Psoas muscle (tissue), 8 donors: ENCODE data around the gene GPR183. TPM values are rescaled to one million over a fixed set of nuclear protein-coding genes. Genes with fewer than 3 reads are reported as not detected.
A peak's percentile ranks its signal among the peaks of the same experiment; 100 is the strongest.

Source experiments
- ATAC-seq, 4 donors: fragments of 200-7000 bp; cut with Tn5 transposase; one replicate each; pipeline ENCODE4 v1.9.1; 2020; ENCODE audit warnings: moderate library complexity in 3 of 4, mild to moderate bottlenecking in 2 of 4
- DNase-seq, 2 donors: peaks; one replicate each; pipeline ENCODE4 v3.0.0-alpha.2; 2020
- H3K27ac ChIP-seq: fragments of 200-600 bp; one replicate; pipeline ENCODE4 v1.8.0; 2022
- H3K27me3 ChIP-seq, 3 donors: fragments of 200-600 bp in 1 of 3; one replicate each; pipeline versions ENCODE4 v1.6.1 to v1.8.0; 2013 to 2022; ENCODE audit warnings: low read length in 2 of 3, mild to moderate bottlenecking in 2 of 3, moderate library complexity in 1 of 3; ENCODE audit not compliant: insufficient read depth in 3 of 3
- H3K36me3 ChIP-seq, 2 donors: fragments of 200-600 bp in 1 of 2; one replicate each; pipeline versions ENCODE4 v1.6.1 to v1.8.0; 2013 to 2022; ENCODE audit warnings: low read depth in 1 of 2, mild to moderate bottlenecking in 1 of 2, moderate library complexity in 1 of 2; ENCODE audit not compliant: insufficient read depth in 1 of 2
- H3K4me1 ChIP-seq: fragments of 200-600 bp; one replicate; pipeline ENCODE4 v1.8.0; 2022
- H3K4me3 ChIP-seq: fragments of 200-600 bp; one replicate; pipeline ENCODE4 v1.8.0; 2022; ENCODE audit warnings: mild to moderate bottlenecking
- H3K9me3 ChIP-seq: fragments of 200-600 bp; one replicate; pipeline ENCODE4 v1.8.0; 2022
- WGBS, 3 donors: extraction: QIAGEN DNeasy Blood & Tissue Kit; methylation state at CpG; one replicate each; pipeline versions ENCODE4 v1.1.6 to v1.1.7; 2013; 5-methylcytosine and 5-hydroxymethylcytosine counted together
- intact Hi-C, 2 donors: fragments of 100-400 bp; cut with DNase I; formaldehyde crosslinking; loops; one replicate each; pipeline versions ENCODE4 v1.11.0 to v1.14.2; 2022
- polyA plus RNA-seq, 3 donors: library from polyadenylated mRNA; stranded (reverse); fragments of 200-250 nt; gene quantifications; one replicate each; pipeline ENCODE4 v1.2.3, GENCODE V29; 2013
- total RNA-seq, 4 donors: library from RNA; stranded (reverse); fragmentation: NEBNext Ultra II Directional in 2 of 4; extraction: Animal tissue kit (Norgen Biotek cat#: 25700) in 2 of 4; gene quantifications; one replicate each; pipeline versions ENCODE4 v1.2.1 to v1.2.4, GENCODE V29; 2021 to 2023
- TF ChIP-seq, protein P1 (sequence below): fragments of 200-600 bp; IDR thresholded peaks from one replicate; pipeline ENCODE4 v1.8.0; 2022; ENCODE audit warnings: antibody characterized with exemption
- donor health status: healthy with polysubstance abuse.
- donor health status: DM: no; HTN: no; CAD: no; lungs with moderate emphysema.
- donor health status: Bipolar disorder and iron deficiency.
- donor health status: healthy.
- donor health status: DM: yes; HTN: yes; CAD: no.
- donor health status: DM: no; HTN: no; CAD: no.
- donor health status: DM: no; HTN: no; CAD: no.
- donor health status: DM: yes; HTN: yes; CAD: no.

Gene GPR183
- total and polyA plus RNA-seq, 7 donors, result 0.67 to 1.4 (median 0.80) TPM

DNA sequence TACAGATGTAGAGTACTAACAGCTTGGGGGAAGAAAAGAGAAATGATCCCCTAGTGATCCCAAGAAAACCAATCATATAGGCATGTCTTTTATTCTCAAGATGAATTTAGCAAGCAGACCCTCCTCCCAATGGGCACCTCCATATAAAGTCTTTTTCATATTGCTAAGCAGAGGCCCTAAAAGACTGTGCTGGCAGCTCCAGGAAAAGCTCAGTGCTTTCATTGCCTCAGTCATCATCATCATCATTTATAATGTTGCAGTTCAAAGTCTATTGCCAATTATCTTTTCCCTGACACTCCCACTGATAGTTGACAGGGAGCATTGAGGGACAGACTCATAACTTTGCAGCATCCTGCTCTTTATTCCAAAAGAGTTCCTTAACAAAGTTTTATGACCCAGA, 13.0 kb downstream of the GPR183 start:
- Histone ChIP-seq H3K9me3 (no peaks in the 10 kb centered on the region), H3K36me3 (no peaks in the 10 kb centered on the region), H3K4me1 (no peaks in the 10 kb centered on the region), H3K27ac (no peak overlapping the region), H3K4me3 (no peak overlapping the region), H3K27me3 (no peaks in the 10 kb centered on the region)
- ATAC-seq (no peak), DNase-seq (no peak)
- TF ChIP-seq, protein P1, sequence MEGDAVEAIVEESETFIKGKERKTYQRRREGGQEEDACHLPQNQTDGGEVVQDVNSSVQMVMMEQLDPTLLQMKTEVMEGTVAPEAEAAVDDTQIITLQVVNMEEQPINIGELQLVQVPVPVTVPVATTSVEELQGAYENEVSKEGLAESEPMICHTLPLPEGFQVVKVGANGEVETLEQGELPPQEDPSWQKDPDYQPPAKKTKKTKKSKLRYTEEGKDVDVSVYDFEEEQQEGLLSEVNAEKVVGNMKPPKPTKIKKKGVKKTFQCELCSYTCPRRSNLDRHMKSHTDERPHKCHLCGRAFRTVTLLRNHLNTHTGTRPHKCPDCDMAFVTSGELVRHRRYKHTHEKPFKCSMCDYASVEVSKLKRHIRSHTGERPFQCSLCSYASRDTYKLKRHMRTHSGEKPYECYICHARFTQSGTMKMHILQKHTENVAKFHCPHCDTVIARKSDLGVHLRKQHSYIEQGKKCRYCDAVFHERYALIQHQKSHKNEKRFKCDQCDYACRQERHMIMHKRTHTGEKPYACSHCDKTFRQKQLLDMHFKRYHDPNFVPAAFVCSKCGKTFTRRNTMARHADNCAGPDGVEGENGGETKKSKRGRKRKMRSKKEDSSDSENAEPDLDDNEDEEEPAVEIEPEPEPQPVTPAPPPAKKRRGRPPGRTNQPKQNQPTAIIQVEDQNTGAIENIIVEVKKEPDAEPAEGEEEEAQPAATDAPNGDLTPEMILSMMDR, result no peak
- intact Hi-C loops, result no loop called here

DNA sequence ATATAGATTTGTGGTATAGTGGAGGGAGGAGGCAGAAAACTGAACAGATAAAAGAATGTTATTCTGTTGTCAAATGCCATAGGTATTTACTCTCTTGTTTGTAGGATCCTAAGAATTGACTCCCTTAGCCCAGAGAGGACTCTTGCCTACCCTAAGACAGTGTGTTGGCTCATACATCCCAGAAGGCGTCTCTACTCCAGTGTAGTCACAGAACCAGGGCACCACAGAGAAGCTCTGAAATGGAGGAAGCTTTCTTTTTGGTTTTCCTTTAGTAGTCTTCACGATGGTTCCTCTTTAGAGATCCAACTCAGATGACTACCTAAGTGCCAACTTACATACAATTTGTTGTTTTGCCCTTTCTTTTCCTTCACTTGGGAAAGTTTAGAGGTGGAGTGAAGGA, 14.0 kb downstream of the GPR183 start:
- Histone ChIP-seq H3K27me3 (no peaks in the 10 kb centered on the region), H3K36me3 (no peaks in the 10 kb centered on the region), H3K4me1 (peaks cover under 1% of the 10 kb centered on the region), H3K9me3 (no peaks in the 10 kb centered on the region), H3K27ac (no peak overlapping the region), H3K4me3 (no peak overlapping the region)
- intact Hi-C loops, result no loop called here
- ATAC-seq (no peak), DNase-seq (no peak)
- WGBS, 3 donors, result 92 to 94% (median 94%) methylated on average over 2 of the region's 2 CpGs
- TF ChIP-seq, protein P1, result no peak

GRCh38 chr13:99290894-99291293, 16.3 kb downstream of the GPR183 start:
- TF ChIP-seq, protein P1, result no peak
- Histone ChIP-seq H3K9me3 (no peaks in the 10 kb centered on the region), H3K27me3 (no peaks in the 10 kb centered on the region), H3K4me3 (no peak overlapping the region), H3K27ac (no peak overlapping the region), H3K4me1 (peaks cover 10% of the 10 kb centered on the region), H3K36me3 (no peaks in the 10 kb centered on the region)
- DNase-seq, result no peak
- WGBS, 3 donors, result 62 to 74% (median 66%) methylated on average over 3 of the region's 3 CpGs
- ATAC-seq, result peak in 1 of 4 donors; percentile 16
- intact Hi-C loops, result no loop called here

GRCh38 chr13:99289674-99290337, 17.4 kb downstream of the GPR183 start:
- Histone ChIP-seq H3K4me3 (no peak overlapping the region), H3K9me3 (no peaks in the 10 kb centered on the region), H3K27me3 (no peaks in the 10 kb centered on the region), H3K36me3 (no peaks in the 10 kb centered on the region), H3K27ac (no peak overlapping the region), H3K4me1 (peaks cover 21% of the 10 kb centered on the region)
- ATAC-seq (no peak), DNase-seq (no peak)
- TF ChIP-seq, protein P1, result no peak
- 83 to 91% (median 90%) methylated on average over 7 of the region's 7 CpGs for WGBS, 3 donors
- intact Hi-C loops, result no loop called here

GRCh38 chr13:99289271-99289670, 17.9 kb downstream of the GPR183 start:
- WGBS, 3 donors, result 75 to 95% (median 81%) methylated on average over 2 of the region's 2 CpGs
- intact Hi-C loops, result no loop called here

More at GRCh38 chr13:99289271-99289670, 17.9 kb downstream of the GPR183 start:
- Histone ChIP-seq H3K27ac (no peak overlapping the region), H3K4me3 (no peak overlapping the region), H3K27me3 (no peaks in the 10 kb centered on the region), H3K36me3 (no peaks in the 10 kb centered on the region), H3K4me1 (peaks cover 23% of the 10 kb centered on the region), H3K9me3 (no peaks in the 10 kb centered on the region)
- DNase-seq (no peak), ATAC-seq (no peak)
- TF ChIP-seq, protein P1, result no peak
